Tibial nerve (tissue), 4 donors: Measurements from ENCODE around the gene LYPD4. TPM values are rescaled to one million over a fixed set of nuclear protein-coding genes. Genes with fewer than 3 reads are reported as not detected.

Experiments
- DNase-seq, 2 donors: peaks; one replicate each; pipeline ENCODE4 v3.0.0-alpha.2; 2019; ENCODE audit warnings: low spot score in 2 of 2
- H3K27ac ChIP-seq, 4 donors: fragments of 200-600 bp; sonication (generic) in 3 of 4; one replicate each; pipeline ENCODE4 v1.5.1; 2017 to 2019; ENCODE audit warnings: mild to moderate bottlenecking in 1 of 4
- H3K27me3 ChIP-seq, 2 donors: fragments of 200-600 bp; sonication (generic) in 1 of 2; one replicate each; pipeline versions ENCODE4 v1.5.1 to v1.6.0; 2017 to 2019
- H3K36me3 ChIP-seq, 3 donors: fragments of 200-600 bp; sonication (generic); one replicate each; pipeline ENCODE4 v1.5.1; 2018 to 2019
- H3K4me1 ChIP-seq, 4 donors: fragments of 200-600 bp; sonication (generic) in 3 of 4; one replicate each; pipeline ENCODE4 v1.5.1; 2017 to 2019
- H3K4me3 ChIP-seq, 4 donors: fragments of 200-600 bp; sonication (generic) in 3 of 4; one replicate each; pipeline ENCODE4 v1.5.1; 2017 to 2019; ENCODE audit warnings: mild to moderate bottlenecking in 1 of 4, moderate library complexity in 1 of 4
- H3K9me3 ChIP-seq, 4 donors: fragments of 200-600 bp; sonication (generic) in 3 of 4; one replicate each; pipeline ENCODE4 v1.5.1; 2017 to 2019
- CTCF ChIP-seq, 5 experiments: fragments of 200-600 bp in 3 of 5; fragments of 450-650 bp in 2 of 5; sonication (generic) in 3 of 5; IDR thresholded peaks; one replicate each; pipeline ENCODE4 v1.5.1; 2016 to 2019; ENCODE audit warnings: antibody characterized with exemption in 5 of 5, mild to moderate bottlenecking in 3 of 5, moderate library complexity in 2 of 5
- EP300 ChIP-seq, 2 donors: sonication (generic); formaldehyde crosslinking; IDR thresholded peaks; one replicate each; pipeline ENCODE4 v1.6.1; 2017; ENCODE audit warnings: antibody characterized with exemption in 2 of 2, mild to moderate bottlenecking in 1 of 2
- POLR2A ChIP-seq, 2 donors: fragments of 450-650 bp; IDR thresholded peaks; one replicate each; pipeline ENCODE4 v1.6.1; 2017; ENCODE audit warnings: antibody characterized with exemption in 2 of 2, mild to moderate bottlenecking in 2 of 2, moderate library complexity in 2 of 2
- WGBS, 2 donors: methylation state at CpG; one replicate each; pipeline ENCODE4 v1.1.5; 2018; 5-methylcytosine and 5-hydroxymethylcytosine counted together
- total RNA-seq, 4 donors: library from RNA; depleted of rRNA; stranded (reverse); fragments of >200 nt; gene quantifications; one replicate each; pipeline ENCODE4 v1.1.0, GENCODE V29; 2016

Gene LYPD4
- total RNA-seq, 4 donors from 2014 or later = not detected

- no peak for TF ChIP-seq CTCF (IDR thresholded peaks at IDR 0.05)
- no peak for TF ChIP-seq EP300 (IDR thresholded peaks at IDR 0.05)
- no peak for TF ChIP-seq POLR2A (IDR thresholded peaks at IDR 0.05)
- no peaks in the 10 kb centered on the region for H3K9me3 ChIP-seq
- no peaks in the 10 kb centered on the region for H3K27me3 ChIP-seq
- H3K4me3 ChIP-seq = no peak overlapping the region
- WGBS, 2 donors = 86 to 94% methylated on average over 12 of the region's 12 CpGs
- no peak for DNase-seq
- H3K27ac ChIP-seq = no peak overlapping the region
- peaks cover 0 to 40% (median 13%) of the 10 kb centered on the region in 4 donors for H3K4me1 ChIP-seq
- peaks cover 0 to 56% (median 0%) of the 10 kb centered on the region in 3 donors for H3K36me3 ChIP-seq
Measured at GRCh38 chr19:41888926-41889325, 44.4 kb upstream of the LYPD4 start.

- no peak for DNase-seq
- peaks cover 0 to 40% (median 13%) of the 10 kb centered on the region in 4 donors for H3K4me1 ChIP-seq
- H3K27me3 ChIP-seq = no peaks in the 10 kb centered on the region
- H3K4me3 ChIP-seq = peak overlapping the region in 1 of 4 donors; percentile 28
- no peak for TF ChIP-seq EP300 (IDR thresholded peaks at IDR 0.05)
- TF ChIP-seq CTCF (IDR thresholded peaks at IDR 0.05) = no peak
- no peak for TF ChIP-seq POLR2A (IDR thresholded peaks at IDR 0.05)
- no peaks in the 10 kb centered on the region for H3K9me3 ChIP-seq
- H3K36me3 ChIP-seq = peaks cover 0 to 52% (median 0%) of the 10 kb centered on the region in 3 donors
- H3K27ac ChIP-seq = peak overlapping the region in 2 of 4 donors; percentile 16 to 82
- WGBS, 2 donors = 33 to 41% methylated on average over 9 to 15 of the region's 17 CpGs
Measured at GRCh38 chr19:41887711-41888382, 43.4 kb upstream of the LYPD4 start.

- Histone ChIP-seq H3K4me3 (peak overlapping the region in 1 of 4 donors; percentile 28), H3K27me3 (no peaks in the 10 kb centered on the region), H3K9me3 (no peaks in the 10 kb centered on the region), H3K27ac (peak overlapping the region in 2 of 4 donors; percentile 16 to 82), H3K36me3 (peaks cover 0 to 44% (median 0%) of the 10 kb centered on the region in 3 donors), H3K4me1 (peaks cover 0 to 48% (median 13%) of the 10 kb centered on the region in 4 donors)
- no peak for TF ChIP-seq CTCF (IDR thresholded peaks at IDR 0.05)
- no peak for TF ChIP-seq POLR2A (IDR thresholded peaks at IDR 0.05)
- TF ChIP-seq EP300 (IDR thresholded peaks at IDR 0.05) = no peak
- DNase-seq = no peak
- WGBS, 2 donors = 57 to 60% methylated on average over 13 of the region's 13 CpGs
Measured at GRCh38 chr19:41886761-41887710, 42.6 kb upstream of the LYPD4 start.

- H3K9me3 ChIP-seq = no peaks in the 10 kb centered on the region
- H3K27me3 ChIP-seq = no peaks in the 10 kb centered on the region
- H3K27ac ChIP-seq = peak overlapping the region in 3 of 4 donors; percentile 82 to 97 (median 89)
- peak overlapping the region; percentile 75 to 99 (median 92) for H3K4me3 ChIP-seq
- peak; percentile 80 to 84 for DNase-seq
- TF ChIP-seq POLR2A (IDR thresholded peaks at IDR 0.05) (peak in 1 of 2 donors; percentile 58), CTCF (IDR thresholded peaks at IDR 0.05) (peak in 2 of 5 experiments; percentile 40 to 63), EP300 (IDR thresholded peaks at IDR 0.05) (peak; percentile 81 to 93)
- 1 to 2% methylated on average over 43 to 48 of the region's 66 CpGs for WGBS, 2 donors
- peaks cover 0 to 14% (median 0%) of the 10 kb centered on the region in 3 donors for H3K36me3 ChIP-seq
- peaks cover 0 to 49% (median 13%) of the 10 kb centered on the region in 4 donors for H3K4me1 ChIP-seq
Measured at GRCh38 chr19:41883821-41884733, 39.6 kb upstream of the LYPD4 start.
